Spleen (tissue), 11 donors: ENCODE results near the gene ZNF618. TPM values are rescaled to one million over a fixed set of nuclear protein-coding genes. Genes with fewer than 3 reads are reported as not detected.

ENCODE experiments used
- DNase-seq: peaks from one replicate; pipeline ENCODE4 v3.0.0-alpha.2; 2020
- H3K27ac ChIP-seq, 8 donors: fragments of 200-600 bp; sonication (generic) in 7 of 8; 1 replicate in 4 of 8; 2 replicates in 4 of 8; pipeline versions ENCODE4 v1.5.0 to v1.8.0; 2016 to 2021; ENCODE audit warnings: inconsistent platforms in 4 of 8, mild to moderate bottlenecking in 4 of 8, moderate library complexity in 1 of 8
- H3K27me3 ChIP-seq, 7 donors: fragments of 200-600 bp; sonication (generic) in 6 of 7; replicated peaks in 1 of 7; 1 replicate in 4 of 7; 2 replicates in 3 of 7; pipeline versions ENCODE4 v1.5.0 to v1.8.0; 2016 to 2021; ENCODE audit warnings: inconsistent platforms in 3 of 7, mild to moderate bottlenecking in 1 of 7
- H3K36me3 ChIP-seq, 6 donors: fragments of 200-600 bp; sonication (generic) in 5 of 6; 1 replicate in 4 of 6; 2 replicates in 2 of 6; pipeline versions ENCODE4 v1.5.0 to v1.8.0; 2016 to 2021; ENCODE audit warnings: inconsistent platforms in 2 of 6
- H3K4me1 ChIP-seq, 6 donors: fragments of 200-600 bp; sonication (generic) in 5 of 6; 1 replicate in 3 of 6; 2 replicates in 3 of 6; pipeline versions ENCODE4 v1.5.0 to v1.8.0; 2016 to 2021; ENCODE audit warnings: inconsistent platforms in 3 of 6
- H3K4me3 ChIP-seq, 8 donors: fragments of 200-600 bp; sonication (generic) in 7 of 8; 1 replicate in 4 of 8; 2 replicates in 4 of 8; pipeline versions ENCODE4 v1.5.0 to v1.8.0; 2016 to 2021; ENCODE audit warnings: inconsistent platforms in 4 of 8, mild to moderate bottlenecking in 4 of 8, moderate library complexity in 2 of 8
- H3K9me3 ChIP-seq, 8 donors: fragments of 200-600 bp; sonication (generic) in 7 of 8; 1 replicate in 4 of 8; 2 replicates in 4 of 8; pipeline versions ENCODE4 v1.5.0 to v1.8.0; 2016 to 2021; ENCODE audit warnings: inconsistent platforms in 4 of 8
- CTCF ChIP-seq, 11 experiments: fragments of 200-600 bp in 7 of 11; fragments of 450-650 bp in 4 of 11; sonication (generic) in 4 of 11; IDR thresholded peaks in 8 of 11; conservative IDR thresholded peaks in 3 of 11; 1 replicate in 7 of 11; 2 replicates in 4 of 11; pipeline versions ENCODE4 v1.4.0 to v1.8.0; 2016 to 2021; ENCODE audit warnings: antibody characterized with exemption in 11 of 11, inconsistent platforms in 4 of 11, mild to moderate bottlenecking in 1 of 11
- POLR2A ChIP-seq, 3 donors: fragments of 450-650 bp; IDR thresholded peaks; one replicate each; pipeline ENCODE4 v1.5.1; 2017; ENCODE audit warnings: antibody characterized with exemption in 3 of 3, mild to moderate bottlenecking in 1 of 3
- POLR2AphosphoS5 ChIP-seq, 3 donors: sonication (generic); formaldehyde crosslinking; IDR thresholded peaks; one replicate each; pipeline ENCODE4 v1.5.1; 2017; ENCODE audit warnings: antibody characterized with exemption in 3 of 3
- WGBS, 5 donors: extraction: QIAGEN DNeasy Blood & Tissue Kit in 3 of 5; methylation state at CpG; one replicate each; pipeline versions ENCODE4 v1.1.5 to v1.1.7; 2013 to 2018; 5-methylcytosine and 5-hydroxymethylcytosine counted together
- intact Hi-C: fragments of 100-400 bp; cut with DNase I; formaldehyde crosslinking; loops from one replicate; pipeline ENCODE4 v1.15.0; 2023; ENCODE audit warnings: low total_unique reads
- polyA plus RNA-seq, 3 donors: library from polyadenylated mRNA; stranded (reverse); fragments of 200-250 nt; gene quantifications; one replicate each; pipeline ENCODE4 v1.2.1, GENCODE V29; 2013
- total RNA-seq, 7 donors: library from RNA; depleted of rRNA in 3 of 7; stranded (reverse); fragments of >200 nt in 3 of 7; fragmentation: NEBNext Ultra II Directional in 4 of 7; extraction: Animal tissue kit (Norgen Biotek cat#: 25700) in 4 of 7; gene quantifications; one replicate each; pipeline versions ENCODE4 v1.1.0 to v1.2.1, GENCODE V29; 2016 to 2021
- donor health status: healthy with polysubstance abuse.
- donor health status: DM: no; HTN: no; CAD: no; lungs with moderate emphysema.
- donor health status: DM: no; HTN: no; CAD: no.
- donor health status: Bipolar disorder and iron deficiency.
- donor health status: healthy.
- donor health status: DM: no; HTN: no; CAD: no.
- donor health status: DM: yes; HTN: yes; CAD: no.

Gene ZNF618
- total and polyA plus RNA-seq, 10 donors, result 0.58 to 14.8 (median 8.4) TPM

GRCh38 chr9:114055894-114056293 is 179.8 kb downstream of the ZNF618 start:
- no peak for TF ChIP-seq POLR2A (IDR thresholded peaks at IDR 0.05)
- no peak for TF ChIP-seq CTCF (IDR thresholded peaks at IDR 0.05 in 8 of 11, conservative IDR thresholded peaks at IDR 0.05 in 3 of 11)
- no peak for TF ChIP-seq POLR2AphosphoS5 (IDR thresholded peaks at IDR 0.05)
- no peaks in the 10 kb centered on the region for H3K27me3 ChIP-seq
- H3K4me3 ChIP-seq, result no peak overlapping the region
- H3K27ac ChIP-seq, result no peak overlapping the region
- H3K9me3 ChIP-seq, result no peaks in the 10 kb centered on the region
- intact Hi-C loops, result no loop called here
- H3K36me3 ChIP-seq, result peaks cover 0 to 28% (median 2%) of the 10 kb centered on the region in 6 donors
- DNase-seq, result no peak
- H3K4me1 ChIP-seq, result peaks cover 0 to 10% (median 0%) of the 10 kb centered on the region in 6 donors
- 65 to 87% (median 79%) methylated on average over 7 of the region's 7 CpGs for WGBS, 5 donors

GRCh38 chr9:114056527-114056926 is 180.4 kb downstream of the ZNF618 start:
- DNase-seq, result peak; percentile 62
- Histone ChIP-seq H3K4me1 (peaks cover 0 to 10% (median 0%) of the 10 kb centered on the region in 6 donors), H3K9me3 (no peaks in the 10 kb centered on the region), H3K4me3 (no peak overlapping the region), H3K27ac (no peak overlapping the region), H3K27me3 (no peaks in the 10 kb centered on the region), H3K36me3 (peaks cover 0 to 22% (median under 1%) of the 10 kb centered on the region in 6 donors)
- intact Hi-C loops, result no loop called here
- no peak for TF ChIP-seq POLR2A (IDR thresholded peaks at IDR 0.05)
- TF ChIP-seq CTCF (IDR thresholded peaks at IDR 0.05 in 8 of 11, conservative IDR thresholded peaks at IDR 0.05 in 3 of 11), result no peak
- no peak for TF ChIP-seq POLR2AphosphoS5 (IDR thresholded peaks at IDR 0.05)
- WGBS, 5 donors, result 89 to 98% (median 91%) methylated on average over 4 to 5 of the region's 5 CpGs

- Histone ChIP-seq H3K9me3 (no peaks in the 10 kb centered on the region), H3K27ac (no peak overlapping the region), H3K27me3 (no peaks in the 10 kb centered on the region), H3K36me3 (peaks cover 0 to 14% (median 0%) of the 10 kb centered on the region in 6 donors), H3K4me3 (no peak overlapping the region), H3K4me1 (peaks cover 0 to 10% (median 0%) of the 10 kb centered on the region in 6 donors)
- intact Hi-C loops, result no loop called here
- DNase-seq, result peak; percentile 43
- no peak for TF ChIP-seq POLR2AphosphoS5 (IDR thresholded peaks at IDR 0.05)
- no peak for TF ChIP-seq POLR2A (IDR thresholded peaks at IDR 0.05)
- TF ChIP-seq CTCF (IDR thresholded peaks at IDR 0.05 in 8 of 11, conservative IDR thresholded peaks at IDR 0.05 in 3 of 11), result no peak
- 66 to 83% (median 73%) methylated on average over 7 of the region's 7 CpGs for WGBS, 5 donors
Measured at GRCh38 chr9:114057161-114057885, 181.2 kb downstream of the ZNF618 start.

- intact Hi-C loops, result no loop called here
- Histone ChIP-seq H3K27me3 (peaks cover 0 to 7% (median 0%) of the 10 kb centered on the region in 7 donors), H3K9me3 (no peaks in the 10 kb centered on the region), H3K27ac (no peak overlapping the region), H3K4me3 (no peak overlapping the region), H3K36me3 (peaks cover 0 to 7% (median 0%) of the 10 kb centered on the region in 6 donors), H3K4me1 (peaks cover 0 to 10% (median 0%) of the 10 kb centered on the region in 6 donors)
- 50 to 60% (median 54%) methylated on average over 4 of the region's 4 CpGs for WGBS, 5 donors
- TF ChIP-seq CTCF (IDR thresholded peaks at IDR 0.05 in 8 of 11, conservative IDR thresholded peaks at IDR 0.05 in 3 of 11) (no peak), POLR2A (IDR thresholded peaks at IDR 0.05) (no peak), POLR2AphosphoS5 (IDR thresholded peaks at IDR 0.05) (no peak)
- no peak for DNase-seq
Measured at GRCh38 chr9:114058688-114059046, 182.6 kb downstream of the ZNF618 start.
